ENCODE data around the gene BTN2A1.
A peak's percentile ranks its signal among the peaks of the same experiment; 100 is the strongest.
"Not testable (repeated sequence)": the region's sequence is repeated elsewhere in the genome, so short reads cannot be mapped to it uniquely, and the experiment has no call there.

BTN2A1 gene

DNA sequence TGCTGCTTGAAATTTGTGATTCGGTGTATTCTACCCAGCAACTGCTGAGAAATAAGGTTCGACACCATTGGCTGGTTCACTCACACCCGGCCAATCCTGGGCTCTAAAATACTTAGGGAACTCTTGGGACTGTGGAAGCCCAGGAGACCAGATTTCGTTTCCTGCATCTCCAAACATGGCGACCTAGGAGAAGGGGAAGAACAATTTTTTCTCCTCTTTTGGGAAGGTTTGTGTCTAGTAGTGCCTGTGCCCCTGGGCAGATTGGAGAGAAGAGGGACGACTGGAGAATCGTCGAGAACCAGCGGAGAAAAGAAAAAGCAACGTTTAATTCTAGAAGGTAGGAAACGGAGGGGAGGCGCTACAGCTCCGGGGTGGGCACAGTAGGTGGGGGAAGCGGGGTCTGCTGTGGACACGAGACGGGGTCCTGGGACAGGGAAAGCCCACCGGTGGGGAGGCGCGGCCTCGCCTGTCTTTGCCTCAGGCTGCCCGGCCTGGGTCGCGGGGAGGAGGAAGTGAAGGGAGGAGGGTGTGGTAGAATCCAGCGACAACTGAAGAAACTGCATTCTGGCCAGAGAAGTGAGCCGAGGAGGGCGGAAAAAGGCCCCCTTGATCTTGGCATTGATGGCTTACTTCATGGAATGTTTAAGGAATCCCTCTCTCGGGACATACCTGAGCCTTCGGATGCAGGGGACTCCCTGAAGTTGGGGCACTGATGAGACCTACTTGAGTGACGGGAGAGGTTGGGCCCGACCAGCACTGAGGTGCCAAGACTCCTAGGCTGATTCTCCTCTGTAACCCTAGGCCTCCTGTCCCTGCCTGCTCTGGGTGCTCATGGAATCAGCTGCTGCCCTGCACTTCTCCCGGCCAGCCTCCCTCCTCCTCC lies at the start of gene BTN2A1:
Gene BTN2A1, plus strand, starts transcription at position 150 of the 883 bp plus-strand sequence. Its CDS starts 682 bp downstream, at position 832.
- peak; percentile 42 to 57 for DNase-seq (ENCODE audit: low read depth in 2 of 2)

GRCh38 chr6:26408828-26409730 lies 48.7 kb upstream of the BTN2A1 start:
- no peak for DNase-seq (ENCODE audit: low read depth in 2 of 2)

DNA sequence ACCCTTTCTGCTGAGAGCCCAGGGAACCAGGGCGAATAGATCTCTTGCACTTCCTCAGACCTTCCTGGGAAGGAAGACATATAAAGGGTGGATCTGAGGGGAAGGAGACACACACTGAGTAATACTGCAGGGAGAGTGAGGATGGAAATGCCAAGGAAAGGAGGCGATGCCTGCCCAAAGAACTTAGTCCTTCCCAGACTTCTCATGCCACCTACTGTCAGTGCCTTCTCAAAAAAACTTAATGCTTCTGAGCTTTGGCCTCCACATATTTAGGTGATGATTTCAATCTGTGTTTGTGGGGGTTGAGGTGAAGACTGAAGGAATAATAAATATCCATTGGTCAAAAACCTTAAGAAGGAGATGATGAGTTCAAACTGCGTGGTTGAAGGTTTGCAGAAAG lies 46.0 kb upstream of the BTN2A1 start:
- no peak for DNase-seq (ENCODE audit: low read depth in 2 of 2)

DNA sequence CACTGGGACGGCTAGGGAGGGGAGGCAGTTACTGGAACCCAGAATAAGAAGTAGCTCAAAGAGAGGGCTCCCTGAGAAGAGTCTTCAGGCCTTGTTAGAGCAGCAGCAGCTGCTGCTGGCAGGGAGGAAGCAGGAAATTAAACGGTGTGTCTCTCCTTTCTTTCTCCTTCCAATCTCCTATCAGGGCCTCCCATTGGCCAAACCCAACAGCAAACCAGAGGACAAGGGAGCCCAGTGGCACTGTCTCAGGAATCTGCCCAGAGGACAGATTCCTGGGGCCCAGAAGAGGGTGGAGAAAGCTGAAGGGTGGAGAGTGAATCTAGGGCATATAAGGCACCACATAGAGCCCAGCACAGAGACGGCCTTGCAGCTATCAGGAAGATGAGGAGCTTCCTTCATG lies 45.5 kb upstream of the BTN2A1 start:
- no peak for DNase-seq (ENCODE audit: low read depth in 2 of 2)

DNA sequence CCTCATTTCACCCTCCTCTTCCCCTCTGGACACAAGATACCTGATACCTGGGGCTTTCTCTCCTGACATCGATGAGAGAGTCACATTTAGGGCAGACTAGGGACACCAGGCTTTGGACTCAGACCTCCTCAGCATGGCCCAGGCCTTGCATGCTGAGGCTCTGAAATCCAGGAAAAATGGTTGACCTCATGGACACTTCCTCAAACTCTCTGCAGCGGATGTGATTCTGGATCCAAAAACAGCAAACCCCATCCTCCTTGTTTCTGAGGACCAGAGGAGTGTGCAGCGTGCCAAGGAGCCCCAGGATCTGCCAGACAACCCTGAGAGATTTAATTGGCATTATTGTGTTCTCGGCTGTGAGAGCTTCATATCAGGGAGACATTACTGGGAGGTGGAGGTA lies 44.8 kb upstream of the BTN2A1 start:
- DNase-seq (ENCODE audit: low read depth in 2 of 2): no peak

- DNase-seq (ENCODE audit: low read depth in 2 of 2): no peak
These were observed 43.5 kb upstream of the BTN2A1 start for GRCh38 chr6:26414281-26414680.

GRCh38 chr6:26415036-26415614 lies 42.6 kb upstream of the BTN2A1 start:
- DNase-seq (ENCODE audit: low read depth in 2 of 2): no peak

GRCh38 chr6:26415791-26416190 lies 42.0 kb upstream of the BTN2A1 start:
- DNase-seq (ENCODE audit: low read depth in 2 of 2): no peak

GRCh38 chr6:26416288-26416687 lies 41.5 kb upstream of the BTN2A1 start:
- DNase-seq (ENCODE audit: low read depth in 2 of 2): no peak

GRCh38 chr6:26418077-26418476 lies 39.7 kb upstream of the BTN2A1 start:
- not testable (repeated sequence) for DNase-seq (ENCODE audit: low read depth in 2 of 2)

GRCh38 chr6:26418795-26419194 lies 39.0 kb upstream of the BTN2A1 start:
- DNase-seq (ENCODE audit: low read depth in 2 of 2): not testable (repeated sequence)

DNA sequence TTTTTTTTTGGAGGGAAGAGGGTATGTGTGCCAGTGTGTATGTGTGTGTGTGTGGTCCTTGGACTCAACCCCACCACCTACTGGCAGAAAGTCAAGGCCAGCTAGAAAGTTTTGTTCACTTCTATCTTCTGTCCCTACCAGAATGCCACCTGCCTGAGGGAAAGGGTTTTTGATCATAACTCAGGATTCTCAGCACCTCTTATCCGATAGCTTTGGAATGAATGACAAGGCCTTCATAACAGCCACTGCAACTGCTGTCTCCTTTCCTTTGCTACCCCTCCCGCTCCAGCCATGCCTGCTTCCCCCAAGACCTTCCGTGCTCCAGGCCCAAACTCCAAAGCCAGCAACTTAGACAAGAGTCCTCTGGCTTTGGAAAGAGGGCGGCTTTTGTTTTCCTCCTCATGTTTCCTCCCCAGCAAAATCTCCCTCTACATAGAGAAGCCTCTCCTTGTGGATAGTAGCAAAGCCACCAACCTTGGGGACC lies 37.0 kb upstream of the BTN2A1 start:
- DNase-seq (ENCODE audit: low read depth in 2 of 2): no peak

DNA sequence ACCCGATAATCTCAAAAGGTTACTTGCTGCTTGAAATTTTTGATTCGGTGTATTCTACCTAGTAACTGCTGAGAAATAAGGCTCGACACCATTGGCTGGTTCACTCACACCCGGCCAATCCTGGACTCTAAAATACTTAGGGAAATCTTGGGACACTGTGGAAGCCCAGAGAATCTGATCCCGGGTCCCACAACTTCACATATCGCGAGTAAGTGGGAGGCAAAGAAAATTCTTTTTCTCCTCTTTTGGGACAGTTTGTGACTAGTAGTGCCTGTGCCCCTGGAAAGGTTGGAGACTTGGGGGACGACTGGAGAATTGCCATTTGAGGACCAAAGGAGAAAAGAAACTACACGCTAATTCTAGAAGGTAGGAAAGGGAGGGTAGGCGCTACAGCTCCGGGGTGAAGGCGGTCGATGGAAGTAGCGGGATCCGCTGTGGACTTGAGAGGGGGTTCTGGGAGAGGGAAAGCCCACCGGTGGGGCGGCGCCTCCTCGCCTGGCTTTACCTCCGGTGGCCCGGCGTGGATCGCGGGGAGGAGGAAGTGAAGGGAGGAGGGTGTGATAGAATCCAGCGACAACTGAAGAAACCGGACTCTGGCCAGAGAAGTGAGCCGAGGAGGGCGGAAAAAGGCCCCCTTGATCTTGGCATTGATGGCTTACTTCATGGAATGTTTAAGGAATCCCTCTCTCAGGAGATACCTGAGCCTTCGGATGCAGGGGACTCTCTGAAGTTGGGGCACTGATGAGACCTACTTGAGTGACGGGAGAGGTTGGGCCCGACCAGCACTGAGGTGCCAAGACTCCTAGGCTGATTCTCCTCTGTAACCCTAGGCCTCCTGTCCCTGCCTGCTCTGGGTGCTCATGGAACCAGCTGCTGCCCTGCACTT lies 36.3 kb upstream of the BTN2A1 start:
- DNase-seq (ENCODE audit: low read depth in 2 of 2): peak; percentile 17 to 21

DNA sequence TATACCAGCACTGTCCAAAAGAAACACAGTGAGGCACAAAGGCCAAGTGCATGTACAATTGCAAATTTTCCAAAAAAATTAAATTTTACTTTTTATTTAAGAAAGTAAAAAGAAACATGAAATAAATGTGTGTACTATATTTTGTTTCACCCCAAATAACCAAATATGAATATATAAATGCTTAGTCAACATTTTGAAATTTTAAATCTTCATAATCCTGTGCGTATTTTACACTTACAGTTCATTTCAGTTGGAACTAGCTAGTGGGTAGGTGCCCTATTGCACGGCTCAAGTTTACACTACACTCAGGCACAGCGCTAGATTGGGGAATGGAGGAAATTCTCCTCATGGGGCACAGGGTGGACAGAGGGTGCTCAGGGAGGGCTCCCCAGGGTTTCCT lies 35.4 kb upstream of the BTN2A1 start:
- DNase-seq (ENCODE audit: low read depth in 2 of 2): no peak

DNA sequence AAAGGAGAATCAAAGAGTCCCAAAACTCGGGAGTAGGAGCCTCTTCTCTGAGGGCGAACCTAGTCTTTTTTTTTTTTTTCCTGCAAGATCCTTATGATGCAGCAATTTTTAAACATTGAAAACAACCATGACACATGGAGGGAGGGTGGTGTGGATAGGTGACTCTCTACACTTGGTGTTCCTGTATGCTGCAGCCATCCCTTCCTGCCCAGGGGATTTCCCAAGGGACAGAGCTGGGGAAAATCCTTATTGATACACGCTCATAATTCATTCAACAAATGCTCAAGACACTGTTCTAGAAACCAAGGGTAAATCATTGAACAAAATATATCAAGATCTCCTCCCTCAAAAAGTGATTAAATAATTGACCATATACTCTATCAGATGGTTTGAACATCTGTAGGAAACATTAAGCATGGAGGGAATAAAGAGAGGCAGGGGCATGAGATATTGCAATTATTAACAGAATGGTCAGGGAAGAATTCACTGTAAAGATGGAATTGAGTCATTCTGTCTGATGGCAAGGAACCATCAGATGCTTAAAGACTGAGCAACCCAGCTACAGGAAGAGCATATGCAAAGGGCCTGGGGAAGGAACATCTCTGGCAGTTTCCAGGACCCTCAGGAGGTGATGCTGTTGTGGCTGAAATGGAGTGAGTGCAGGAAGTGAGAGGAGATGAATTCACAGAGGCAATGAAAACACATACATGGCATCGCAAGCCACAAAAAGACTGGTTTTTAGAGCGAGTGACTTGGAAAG lies 30.9 kb upstream of the BTN2A1 start:
- DNase-seq (ENCODE audit: low read depth in 2 of 2): no peak

DNA sequence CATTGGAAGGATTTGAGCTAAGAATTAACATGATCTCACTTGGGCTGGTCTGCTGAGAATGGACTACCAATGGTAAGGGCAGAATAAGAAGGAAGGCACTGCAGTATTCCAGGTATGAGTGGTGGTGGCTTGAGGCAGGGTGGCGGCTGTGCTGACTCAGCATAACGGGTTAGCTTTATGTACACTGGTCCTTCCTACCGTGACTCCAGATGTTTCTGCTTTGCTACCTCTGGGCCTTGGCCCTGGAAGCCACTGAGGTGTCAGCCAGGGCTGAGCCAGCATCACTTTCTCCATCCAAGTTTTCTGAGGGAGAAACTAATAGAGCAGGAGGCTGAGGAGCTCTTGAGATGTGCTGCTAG lies 30.3 kb upstream of the BTN2A1 start:
- DNase-seq (ENCODE audit: low read depth in 2 of 2): no peak

GRCh38 chr6:26428206-26428605 lies 29.5 kb upstream of the BTN2A1 start:
- no peak for DNase-seq (ENCODE audit: low read depth in 2 of 2)

- no peak for DNase-seq (ENCODE audit: low read depth in 2 of 2)
These were observed 27.0 kb upstream of the BTN2A1 start for GRCh38 chr6:26430787-26431186.

DNA sequence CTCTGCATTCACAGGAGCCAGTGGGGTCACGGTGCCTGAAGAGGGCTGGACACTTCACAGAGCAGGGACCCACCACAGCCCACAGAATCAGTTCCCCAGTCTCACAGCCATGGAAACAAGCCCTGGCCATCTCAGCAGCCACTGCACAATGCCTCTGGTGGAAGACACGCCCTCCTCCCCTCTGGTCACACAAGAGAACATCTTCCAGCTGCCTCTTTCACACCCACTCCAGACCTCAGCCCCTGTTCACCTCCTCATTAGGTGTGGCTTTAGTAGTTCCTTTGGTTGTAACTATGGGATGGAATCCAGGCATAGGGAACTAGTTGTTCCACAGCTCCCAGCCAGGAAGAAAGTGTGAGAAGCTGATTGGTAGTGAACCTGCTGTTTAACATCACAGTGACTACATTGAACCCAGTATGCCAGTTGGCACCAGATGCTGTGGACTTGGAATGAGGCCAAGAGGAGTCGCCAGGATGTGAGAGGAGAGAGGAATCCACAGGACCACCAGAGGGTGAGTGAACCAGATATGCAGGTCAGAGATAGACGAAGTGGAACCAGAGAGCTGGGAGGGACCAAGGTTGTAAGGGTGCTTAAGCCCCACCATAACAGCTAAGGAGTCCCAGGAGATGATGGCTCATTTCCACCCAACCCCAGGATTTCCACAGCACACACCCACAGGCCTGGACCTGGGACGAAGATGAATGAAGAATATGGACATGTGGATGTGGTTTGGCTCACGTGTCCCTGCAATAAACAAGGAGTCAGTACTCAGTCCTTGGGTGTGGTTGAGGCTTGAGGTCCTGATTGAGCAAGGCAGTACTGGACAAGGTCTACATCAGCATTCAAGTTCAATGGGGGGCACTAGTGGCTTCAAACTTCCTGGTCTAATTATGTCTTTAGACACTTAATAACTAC lies 26.2 kb upstream of the BTN2A1 start:
- DNase-seq (ENCODE audit: low read depth in 2 of 2): no peak
